GM21723 (cell line): ENCODE measurements around the gene BACE1-AS.

ENCODE experiments used
- ATAC-seq: cut with Tn5 transposase; IDR thresholded peaks from one replicate; pipeline ENCODE4 v1.9.1; 2021; ENCODE audit warnings: mild to moderate bottlenecking, moderate library complexity; ENCODE audit not compliant: unreplicated experiment

The BACE1-AS gene

GRCh38 chr11:117289795-117290194, 1.4 kb upstream of the BACE1-AS start:
- no peak for ATAC-seq

DNA sequence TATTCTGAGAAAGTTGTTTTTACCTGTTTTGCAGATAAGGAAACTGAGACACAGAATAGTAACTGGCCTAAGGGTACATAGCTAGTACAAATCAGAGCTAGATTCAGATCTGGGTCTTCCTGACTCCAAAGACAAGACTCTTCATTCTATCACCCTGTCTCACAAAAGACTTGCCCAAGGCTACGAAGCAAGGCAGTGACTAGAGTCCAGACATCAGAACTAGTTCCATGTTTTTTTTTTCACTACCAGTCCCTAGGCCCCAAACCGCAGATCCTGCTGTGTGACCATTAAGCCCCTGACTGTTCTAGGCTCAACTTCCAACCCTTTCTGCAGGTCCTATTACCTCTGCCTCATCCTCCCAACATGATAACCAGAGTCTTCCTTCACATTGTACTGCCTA, 1.5 kb downstream of the BACE1-AS start:
- no peak for ATAC-seq

DNA sequence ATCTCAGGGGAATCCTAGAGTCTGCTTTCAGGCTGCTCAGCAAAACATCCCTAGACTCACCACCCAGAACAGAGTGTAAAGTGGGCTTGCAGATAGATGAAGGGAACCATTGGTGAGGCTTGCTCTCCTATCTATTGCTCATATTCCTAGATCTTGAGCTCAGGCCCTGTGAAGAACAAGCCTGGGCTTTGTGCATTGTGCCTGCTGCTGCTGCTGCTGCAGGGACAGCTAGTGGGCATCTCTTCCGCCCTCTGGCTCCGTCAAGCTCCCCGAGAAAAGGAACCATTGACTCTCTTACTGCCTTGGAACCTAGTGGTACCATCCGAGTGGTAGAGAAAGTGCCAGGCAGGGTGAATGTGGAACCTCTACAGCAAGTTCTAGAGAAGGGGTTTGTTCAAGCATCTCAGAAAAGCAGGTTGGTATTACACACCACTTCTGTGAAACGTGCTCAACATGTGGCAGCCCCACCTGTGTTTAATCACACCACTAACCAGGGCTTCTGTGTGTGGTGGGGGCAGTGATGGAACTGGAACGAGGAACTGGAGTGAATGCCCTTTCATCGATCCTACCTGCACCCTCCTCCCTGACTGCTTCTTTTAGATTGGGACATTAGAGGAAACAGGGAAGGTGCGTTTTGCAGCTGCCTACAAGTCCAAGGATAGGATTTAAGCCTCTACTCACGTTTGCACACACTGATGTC, 4.4 kb downstream of the BACE1-AS start:
- ATAC-seq = no peak

GRCh38 chr11:117296881-117297280, 5.7 kb downstream of the BACE1-AS start:
- ATAC-seq = no peak

DNA sequence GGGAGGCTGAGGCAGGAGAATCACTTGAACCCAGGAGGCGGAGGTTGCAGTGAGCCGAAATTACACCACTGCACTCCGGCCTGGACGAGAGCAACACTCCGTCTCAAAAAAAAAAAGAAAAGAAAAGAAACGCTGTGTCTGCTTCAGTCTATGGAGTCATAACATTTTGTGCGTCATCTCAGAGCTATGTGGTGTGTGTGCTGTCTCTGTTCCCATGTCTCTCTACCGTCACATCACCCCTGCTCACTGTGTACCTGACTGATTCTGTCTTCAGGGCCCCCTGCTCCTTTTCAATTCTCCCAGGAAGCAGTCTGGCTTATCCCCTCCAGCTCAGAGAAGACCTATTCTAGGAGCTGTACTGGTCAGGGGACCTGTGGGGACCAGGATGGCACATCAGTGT, 7.0 kb downstream of the BACE1-AS start:
- no peak for ATAC-seq

- no peak for ATAC-seq
Measured at GRCh38 chr11:117299351-117300282, 8.5 kb downstream of the BACE1-AS start.

DNA sequence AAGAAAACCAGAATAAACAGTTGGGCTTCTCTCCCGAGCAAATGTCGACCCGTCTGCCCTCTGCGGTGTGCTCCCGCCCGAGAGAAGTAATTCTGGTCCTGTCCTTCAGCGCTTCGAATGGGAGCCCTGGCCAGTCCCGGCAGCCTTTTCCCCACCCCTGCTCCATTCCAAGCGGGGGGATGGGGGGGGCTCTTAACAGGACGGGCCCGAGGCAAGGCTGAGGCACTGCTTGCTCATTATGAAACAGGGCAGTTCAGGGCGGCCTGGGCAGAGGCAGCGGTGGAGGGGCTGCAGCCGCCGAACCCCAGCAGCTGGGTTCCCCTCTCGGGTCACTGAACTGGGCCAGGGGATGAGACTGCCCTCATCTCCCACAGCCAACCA, 9.1 kb downstream of the BACE1-AS start:
- no peak for ATAC-seq

GRCh38 chr11:117300773-117301172, 9.6 kb downstream of the BACE1-AS start:
- ATAC-seq = no peak

GRCh38 chr11:117302228-117302627, 11.1 kb downstream of the BACE1-AS start:
- ATAC-seq = no peak

- ATAC-seq = no peak
Measured at GRCh38 chr11:117303101-117303500, 12.0 kb downstream of the BACE1-AS start.

DNA sequence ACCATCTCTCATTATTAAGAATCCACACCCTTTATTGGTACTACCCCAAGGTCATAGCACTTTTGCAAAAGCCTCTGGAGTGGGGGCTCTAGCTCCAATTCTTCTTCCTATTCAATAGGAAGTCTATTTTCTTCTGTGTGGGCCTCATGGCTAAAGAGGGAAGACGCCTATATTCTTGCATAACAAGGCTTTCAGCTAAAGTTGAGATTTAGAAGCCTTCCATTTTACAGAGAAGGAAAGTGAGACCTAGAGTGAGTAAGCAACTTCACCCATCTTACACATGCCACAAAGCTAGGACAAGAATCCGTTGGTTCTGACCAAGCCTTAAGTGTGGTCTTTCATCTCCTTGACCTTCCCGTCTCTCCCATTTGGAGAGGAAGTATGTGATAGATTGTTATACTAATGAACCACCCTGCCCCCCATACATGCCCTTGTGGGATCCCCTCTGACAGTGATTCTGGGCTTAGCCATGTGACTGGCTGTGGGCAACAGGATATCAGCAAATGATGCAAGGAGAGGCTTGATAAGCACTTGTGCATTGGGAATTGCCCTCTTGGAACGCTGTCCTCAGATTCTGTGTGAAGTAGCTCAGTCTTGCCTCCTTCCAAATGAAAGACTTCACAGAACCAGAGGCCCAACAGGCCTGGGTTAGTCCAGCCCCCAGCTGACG, 12.6 kb downstream of the BACE1-AS start:
- ATAC-seq = no peak

DNA sequence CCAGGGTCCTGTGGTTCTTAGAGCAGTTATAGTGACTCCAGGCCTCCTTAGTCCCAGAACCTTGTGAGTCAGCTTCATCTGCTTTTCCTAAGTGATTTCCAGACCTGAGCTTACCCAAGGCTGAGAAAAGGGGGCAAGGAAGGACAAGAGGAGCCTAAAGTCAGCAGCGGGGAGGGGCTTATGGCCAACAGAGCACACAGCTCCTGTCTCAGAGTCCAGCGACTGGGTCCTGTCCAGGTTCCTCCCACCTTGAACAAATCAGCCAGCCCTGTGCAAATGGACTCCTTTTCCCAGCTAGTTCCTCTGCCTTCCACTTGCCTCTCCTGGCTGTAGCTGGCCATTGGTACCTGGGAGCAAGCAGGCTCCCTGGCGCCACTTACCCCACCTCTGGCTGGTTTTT, 14.0 kb downstream of the BACE1-AS start:
- no peak for ATAC-seq

GRCh38 chr11:117309310-117309709, 18.2 kb downstream of the BACE1-AS start:
- ATAC-seq = no peak

DNA sequence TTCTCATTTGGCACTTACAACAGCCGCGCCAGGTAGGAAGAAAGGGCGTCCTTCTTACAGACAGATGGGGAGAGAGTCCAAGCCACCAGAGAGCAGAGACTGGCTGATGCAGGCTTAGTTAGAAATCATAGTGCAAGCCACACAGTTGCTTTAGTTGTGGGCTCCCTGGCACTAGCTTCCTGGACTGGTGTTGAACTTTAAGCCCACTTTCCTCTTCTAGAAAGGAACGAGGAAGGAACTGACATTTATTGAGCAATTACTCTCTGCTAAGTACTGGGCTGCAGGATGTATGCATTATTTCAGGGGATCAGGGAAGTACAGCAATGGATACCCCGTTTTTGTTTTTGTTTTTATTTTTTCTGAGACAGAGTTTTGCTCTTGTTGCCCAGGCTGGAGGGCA, 21.9 kb downstream of the BACE1-AS start:
- no peak for ATAC-seq

DNA sequence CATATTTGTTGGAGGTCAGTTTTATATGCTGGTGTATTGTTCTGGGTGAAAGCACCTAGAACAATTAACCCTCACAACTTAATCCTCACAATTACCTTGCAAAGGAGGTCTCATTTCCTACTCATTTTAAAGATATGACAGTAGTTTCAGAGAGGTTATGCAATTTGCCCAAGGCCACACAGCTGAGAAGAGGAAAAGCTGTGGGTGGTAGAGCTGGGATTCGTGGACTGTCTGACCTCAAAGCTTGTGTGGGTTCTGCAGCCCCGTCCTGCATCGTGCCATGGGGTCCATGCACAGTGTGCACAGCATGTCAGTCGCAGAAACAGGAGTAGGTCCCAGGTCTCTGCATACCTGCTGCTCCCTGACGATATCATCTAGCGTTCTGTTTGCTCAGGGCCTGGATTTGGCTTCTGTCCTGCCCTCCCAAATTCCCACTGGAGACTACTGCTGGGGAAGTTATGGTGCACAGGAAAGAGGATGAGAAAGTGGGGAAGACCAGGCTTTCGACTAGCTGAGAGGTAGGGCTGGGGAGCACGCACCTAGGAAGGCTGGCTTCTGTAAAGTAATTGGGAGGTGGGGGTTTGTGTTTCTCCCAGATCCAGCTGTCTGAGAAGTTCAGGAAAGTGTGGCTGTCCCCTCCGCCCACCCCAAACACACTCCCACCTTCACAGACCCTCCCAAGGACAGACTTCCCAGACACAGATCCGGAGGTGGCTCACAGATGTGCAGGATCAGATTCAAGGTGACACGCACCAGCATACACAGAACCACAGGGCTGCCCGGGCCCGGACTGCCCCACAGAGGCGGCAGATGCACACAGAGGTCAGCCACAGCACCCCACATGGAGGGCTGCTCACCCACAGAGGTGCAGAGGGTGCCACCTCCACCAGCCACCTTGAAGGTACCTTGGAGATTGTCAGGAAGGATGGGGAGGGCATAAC, 23.0 kb downstream of the BACE1-AS start:
- ATAC-seq = no peak

GRCh38 chr11:117314840-117315239, 23.7 kb downstream of the BACE1-AS start:
- ATAC-seq = no peak

DNA sequence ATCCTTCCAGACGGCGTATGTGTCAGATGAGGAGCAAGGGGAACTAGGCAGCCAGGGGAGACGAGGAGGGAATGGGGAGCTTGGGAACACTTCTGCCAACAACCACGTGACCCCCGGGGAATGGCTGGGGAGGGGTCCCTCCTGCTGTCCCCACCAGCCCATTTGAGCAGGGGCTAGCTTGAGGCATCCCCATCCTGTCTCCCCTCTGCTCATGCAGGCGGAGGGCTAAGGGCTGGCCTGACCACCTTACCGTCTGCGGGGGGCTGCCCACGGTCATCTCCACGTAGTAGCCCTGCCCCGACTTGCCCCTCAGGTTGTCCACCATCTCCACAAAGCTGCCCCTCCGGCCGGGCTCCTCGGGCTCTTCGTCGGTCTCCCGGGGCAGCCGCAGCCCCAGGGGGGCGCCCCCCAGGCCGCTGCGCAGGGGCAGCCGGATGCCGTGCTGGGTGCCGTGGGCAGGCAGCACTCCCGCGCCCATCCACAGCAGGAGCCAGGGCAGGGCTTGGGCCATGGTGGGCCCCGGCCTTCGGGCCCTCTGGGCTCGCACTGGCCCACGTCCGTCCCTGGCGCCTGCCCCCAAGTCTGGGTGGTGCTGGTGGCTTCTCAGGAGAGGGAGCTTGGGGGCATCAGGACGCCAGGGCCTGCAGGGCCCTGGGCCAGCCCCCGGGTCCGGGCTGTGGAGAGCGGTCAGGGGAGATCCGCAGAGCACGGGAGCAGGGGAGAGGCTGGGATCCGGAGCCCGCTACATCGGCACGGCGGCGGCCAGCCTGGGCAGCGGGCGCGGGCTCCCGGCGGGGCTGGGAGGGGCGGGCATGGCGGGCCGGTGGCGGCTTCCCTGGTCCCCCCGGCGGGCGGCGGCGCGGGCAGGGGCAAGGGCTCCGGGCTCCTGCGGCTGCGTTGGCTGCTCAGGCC, 24.4 kb downstream of the BACE1-AS start:
- no peak for ATAC-seq

- ATAC-seq = no peak
Measured at GRCh38 chr11:117316197-117316961, 25.2 kb downstream of the BACE1-AS start, which contains the start of gene BACE1. BACE1 (minus strand) TSS chr11:117316256; CDS start chr11:117315795, 461 bp downstream.

DNA sequence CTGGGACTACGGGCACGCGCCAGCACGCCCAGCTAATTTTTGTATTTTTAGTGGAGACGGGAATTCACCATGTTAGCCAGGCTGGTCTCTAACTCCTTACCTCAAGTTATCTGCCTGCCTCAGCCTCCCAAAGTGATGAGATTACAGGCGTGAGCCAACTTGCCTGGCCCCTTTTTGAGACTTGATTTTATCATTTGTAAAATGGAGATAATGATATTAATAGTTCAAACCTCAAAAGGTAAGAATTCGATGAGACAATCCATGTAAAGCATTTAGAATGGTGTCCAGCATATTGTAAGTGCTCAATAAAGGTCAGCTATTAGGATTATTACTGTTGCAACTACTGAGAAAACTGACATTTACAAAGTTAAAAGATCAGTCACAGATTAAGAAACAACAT, 27.6 kb downstream of the BACE1-AS start:
- ATAC-seq = no peak
